NCI-H446 treated with DMSO at 0.1 percent for 48 hours (cell line): Measurements from ENCODE around the gene SH3BP1.

Experiments used
- DNase-seq: peaks from one replicate; lab custom pipeline; 2025; lab: John Stamatoyannopoulos, UW

SH3BP1 gene

GRCh38 chr22:37616201-37617083, 23.0 kb upstream of the SH3BP1 start:
- no peak for DNase-seq

GRCh38 chr22:37617431-37617830, 22.0 kb upstream of the SH3BP1 start:
- no peak for DNase-seq

- no peak for DNase-seq
Measured at GRCh38 chr22:37618072-37618656, 21.3 kb upstream of the SH3BP1 start.

- DNase-seq, result no peak
Measured at GRCh38 chr22:37618674-37619073, 20.8 kb upstream of the SH3BP1 start.

- DNase-seq, result no peak
Measured at GRCh38 chr22:37619991-37620390, 19.5 kb upstream of the SH3BP1 start.

- no peak for DNase-seq
Measured at GRCh38 chr22:37621352-37621860, 18.1 kb upstream of the SH3BP1 start.

- DNase-seq, result no peak
Measured at GRCh38 chr22:37623075-37624016, 16.1 kb upstream of the SH3BP1 start.

- DNase-seq, result no peak
Measured at GRCh38 chr22:37624017-37624365, 15.5 kb upstream of the SH3BP1 start.

- no peak for DNase-seq
Measured at GRCh38 chr22:37624876-37625275, 14.6 kb upstream of the SH3BP1 start.

- DNase-seq, result no peak
Measured at GRCh38 chr22:37625737-37626136, 13.7 kb upstream of the SH3BP1 start.

GRCh38 chr22:37626144-37626543, 13.3 kb upstream of the SH3BP1 start:
- DNase-seq, result no peak

- DNase-seq, result no peak
Measured at GRCh38 chr22:37626556-37627075, 12.9 kb upstream of the SH3BP1 start.

GRCh38 chr22:37627121-37627520, 12.3 kb upstream of the SH3BP1 start:
- no peak for DNase-seq

GRCh38 chr22:37627545-37627944, 11.9 kb upstream of the SH3BP1 start:
- no peak for DNase-seq

- no peak for DNase-seq
Measured at GRCh38 chr22:37628830-37629229, 10.6 kb upstream of the SH3BP1 start.

GRCh38 chr22:37629928-37630327, 9.5 kb upstream of the SH3BP1 start:
- no peak for DNase-seq

- no peak for DNase-seq
Measured at GRCh38 chr22:37630839-37631435, 8.5 kb upstream of the SH3BP1 start.

GRCh38 chr22:37631448-37632173, 7.9 kb upstream of the SH3BP1 start:
- no peak for DNase-seq

GRCh38 chr22:37632174-37633088, 7.0 kb upstream of the SH3BP1 start:
- no peak for DNase-seq

GRCh38 chr22:37633089-37633624, 6.3 kb upstream of the SH3BP1 start:
- DNase-seq, result no peak
